HK-2 (cell line): ENCODE results near the gene DAB2IP.
A peak's percentile ranks its signal among the peaks of the same experiment; 100 is the strongest.

Experiments used
- DNase-seq: peaks from one replicate; pipeline ENCODE4 v3.0.0-alpha.2; 2018; ENCODE audit not compliant: unreplicated experiment

Gene DAB2IP

DNA sequence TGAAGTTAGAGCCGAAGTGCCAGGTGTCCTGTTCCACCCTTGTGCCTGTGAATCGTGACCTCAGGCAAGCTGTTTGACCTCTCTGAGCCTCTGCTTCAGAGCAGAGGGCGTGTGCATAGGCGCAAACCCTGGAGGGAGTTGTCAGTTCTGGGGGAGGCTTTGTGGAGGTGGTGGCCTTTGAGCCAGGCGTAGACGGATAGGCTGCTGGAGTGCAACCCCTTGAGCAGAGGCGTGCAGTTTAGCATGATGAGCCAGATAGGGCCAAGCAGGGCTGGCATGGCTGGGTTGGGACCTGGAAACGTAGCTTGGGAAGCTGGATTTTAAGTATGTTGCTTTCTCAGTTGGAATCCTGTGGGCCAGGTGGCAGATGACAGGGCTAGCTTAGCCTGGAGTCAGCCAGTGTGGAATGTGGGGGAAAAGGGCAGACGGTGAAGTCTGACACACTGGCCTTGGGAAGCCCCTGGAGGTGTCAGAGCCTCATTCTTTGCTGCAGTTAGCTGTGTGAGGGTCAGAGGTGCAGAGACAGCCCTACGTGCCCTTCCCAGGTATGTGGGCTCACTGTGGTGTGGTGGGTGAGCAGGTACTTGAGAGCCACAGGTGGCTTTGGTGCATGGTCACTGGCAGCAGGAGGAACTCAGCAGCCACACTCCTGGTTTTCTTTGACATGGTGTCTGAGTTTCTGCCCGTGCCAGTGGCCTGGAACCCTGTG, 93.4 kb downstream of the DAB2IP start:
- peak; percentile 51 for DNase-seq

GRCh38 chr9:121745396-121745695, 93.9 kb downstream of the DAB2IP start:
- DNase-seq: no peak

- DNase-seq: no peak
These were observed 95.0 kb downstream of the DAB2IP start for GRCh38 chr9:121746411-121746810.

- DNase-seq: no peak
These were observed 95.4 kb downstream of the DAB2IP start for GRCh38 chr9:121746866-121747265.

DNA sequence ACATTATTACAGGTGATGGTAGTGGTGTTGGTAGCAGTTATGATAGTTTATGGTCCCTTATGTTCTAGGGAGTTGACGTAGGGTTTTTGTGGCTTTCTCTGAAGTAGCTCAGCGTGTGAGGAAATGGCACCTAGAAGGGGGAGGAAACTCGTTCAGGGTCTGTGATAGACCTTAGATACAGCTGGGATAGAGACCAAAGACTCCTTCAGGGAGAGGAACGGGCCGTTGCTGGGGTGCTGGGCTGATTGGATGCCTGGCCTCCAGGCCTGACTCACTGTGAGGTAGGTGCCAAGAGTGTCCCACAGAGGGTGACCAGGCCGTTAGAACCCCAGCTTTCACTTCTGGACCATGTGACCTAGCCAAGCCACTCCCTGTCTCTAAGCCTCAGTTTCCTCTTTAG, 96.6 kb downstream of the DAB2IP start:
- DNase-seq: no peak

DNA sequence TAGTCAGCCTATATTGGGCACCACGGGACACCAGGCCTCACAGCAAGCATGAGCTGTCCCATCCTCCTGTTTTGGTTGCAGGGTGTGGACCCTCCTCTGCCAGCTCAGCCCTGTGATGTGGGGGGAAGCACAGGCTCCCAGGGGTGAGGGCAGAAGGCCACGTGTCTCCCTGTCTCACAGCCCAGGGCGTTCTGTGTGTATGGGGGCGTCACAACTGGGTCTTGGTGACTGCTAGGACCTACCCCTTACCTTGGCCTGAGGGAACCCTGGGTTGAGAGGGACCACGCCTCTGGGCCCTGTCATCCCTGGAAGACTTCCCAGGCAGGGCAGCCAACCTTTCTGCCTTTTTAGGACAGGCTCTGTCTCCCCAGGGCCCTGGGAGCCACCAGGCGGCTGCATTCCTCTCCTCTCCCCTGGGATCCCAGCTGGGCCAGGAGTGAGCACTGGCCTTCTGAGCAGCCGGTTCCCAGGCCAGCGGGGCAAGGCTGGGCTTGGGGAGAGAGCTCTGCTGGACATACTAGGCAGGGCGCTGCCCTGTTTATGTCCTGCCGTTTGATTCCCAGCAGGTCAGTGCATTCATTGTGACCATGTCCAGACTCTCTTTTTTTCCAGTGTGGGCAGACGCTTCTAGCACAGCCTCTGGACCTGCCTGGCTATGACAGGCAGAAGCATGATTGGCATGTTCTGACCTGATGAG, 97.4 kb downstream of the DAB2IP start:
- DNase-seq: no peak

DNA sequence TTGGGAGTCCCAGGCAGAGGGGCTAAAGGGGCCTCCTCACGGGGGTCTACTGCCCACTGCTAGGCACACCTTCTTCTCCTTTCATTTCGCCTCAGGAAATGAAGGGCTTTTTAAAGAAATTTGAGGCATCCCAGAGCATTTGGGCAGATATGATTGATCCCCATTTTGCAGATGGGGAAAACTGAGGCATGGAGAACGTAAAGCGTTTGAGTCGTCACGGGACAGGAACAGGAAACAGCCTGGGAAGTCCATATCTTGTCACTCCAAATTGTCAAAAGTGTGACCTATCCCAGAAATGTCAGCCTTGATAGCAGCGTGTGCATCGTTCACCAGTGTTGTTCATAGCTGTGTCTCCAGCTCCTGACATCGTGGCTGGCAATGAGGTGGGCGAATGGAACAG, 98.2 kb downstream of the DAB2IP start:
- no peak for DNase-seq

DNA sequence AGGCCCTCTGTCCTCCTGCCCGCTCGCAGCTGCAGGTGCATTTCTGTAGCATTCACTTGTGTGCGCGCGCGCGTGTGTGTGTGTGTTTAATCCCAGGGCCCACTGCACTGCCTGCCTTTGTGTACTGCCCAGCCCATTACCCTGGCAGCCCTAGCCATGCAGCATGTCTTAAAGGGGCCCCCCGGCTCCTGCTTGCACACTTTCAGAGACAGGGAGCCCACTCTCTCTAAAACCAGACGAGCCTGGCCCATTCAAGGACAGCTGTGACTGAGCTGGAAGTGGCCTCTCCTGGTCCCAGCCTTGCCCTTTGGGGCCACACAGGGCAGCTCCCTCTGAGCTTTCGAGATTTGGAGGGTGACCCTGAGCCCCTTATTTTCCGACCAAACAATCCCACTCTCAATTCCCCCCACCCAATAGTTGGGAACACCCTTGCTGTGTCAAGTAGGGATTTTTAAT, 98.9 kb downstream of the DAB2IP start:
- no peak for DNase-seq

- no peak for DNase-seq
These were observed 99.5 kb downstream of the DAB2IP start for GRCh38 chr9:121750715-121751623.

GRCh38 chr9:121751686-121752445, 100.4 kb downstream of the DAB2IP start:
- DNase-seq: no peak

GRCh38 chr9:121752929-121753328, 101.5 kb downstream of the DAB2IP start:
- DNase-seq: no peak

DNA sequence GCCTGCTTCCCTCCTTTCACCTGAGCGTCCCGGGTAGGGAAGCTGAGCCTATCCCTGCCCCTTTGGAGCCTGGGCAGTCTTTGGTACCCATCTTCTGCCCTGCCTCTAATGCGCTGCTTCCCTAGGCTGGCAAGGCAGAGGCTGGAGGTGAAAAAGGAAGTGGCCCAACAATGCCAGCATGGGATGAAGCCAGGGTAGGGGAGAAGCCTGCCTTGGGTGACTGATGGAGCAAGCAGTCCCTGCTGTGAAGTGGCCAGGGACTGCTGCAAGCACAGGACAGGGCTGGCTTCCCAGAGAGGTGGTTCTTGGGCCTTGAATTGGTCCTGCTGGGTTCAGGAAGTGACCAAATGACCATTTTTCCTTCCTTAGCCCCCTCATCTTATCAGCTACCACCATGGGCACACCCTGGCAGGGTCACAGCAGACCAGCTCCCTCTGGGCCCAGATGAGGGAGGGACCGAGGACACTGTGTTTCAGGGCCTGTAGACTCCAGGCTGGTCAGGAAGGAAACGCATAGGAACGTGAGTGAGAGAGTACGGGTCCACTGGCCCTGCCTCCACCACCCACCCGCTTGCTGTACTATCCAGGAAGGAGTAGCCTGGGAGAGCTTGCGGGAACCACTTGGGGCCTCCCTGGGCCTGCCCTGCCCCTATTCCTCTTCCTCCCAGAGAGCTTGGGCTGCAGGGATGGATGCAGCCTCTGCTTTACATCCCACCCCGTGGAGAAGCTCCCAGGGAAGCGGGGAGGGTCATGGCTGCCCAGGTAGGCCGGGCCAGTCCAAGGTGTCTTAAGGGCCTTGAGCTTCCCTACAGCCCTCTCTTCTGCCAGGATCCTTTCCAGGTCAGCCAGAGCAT, 102.6 kb downstream of the DAB2IP start:
- no peak for DNase-seq

GRCh38 chr9:121754655-121755436, 103.4 kb downstream of the DAB2IP start:
- DNase-seq: no peak

GRCh38 chr9:121755581-121755980, 104.1 kb downstream of the DAB2IP start:
- no peak for DNase-seq

GRCh38 chr9:121756474-121757280, 105.2 kb downstream of the DAB2IP start:
- DNase-seq: no peak

DNA sequence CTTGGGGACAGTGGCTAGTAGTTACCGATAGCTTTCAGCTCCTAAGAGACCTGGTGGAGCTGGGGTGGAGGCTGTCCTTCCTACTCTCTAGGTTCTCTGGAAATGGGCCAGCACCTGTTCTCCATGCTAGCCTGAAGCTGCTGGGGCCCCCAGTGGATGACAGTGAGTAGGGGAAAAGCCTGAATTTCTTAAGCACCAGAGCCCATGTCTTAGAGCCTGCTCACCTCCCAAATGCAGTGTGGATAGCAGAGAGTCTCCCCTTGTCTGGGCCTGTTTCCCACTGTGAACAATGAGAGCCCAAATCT, 105.8 kb downstream of the DAB2IP start:
- DNase-seq: no peak

DNA sequence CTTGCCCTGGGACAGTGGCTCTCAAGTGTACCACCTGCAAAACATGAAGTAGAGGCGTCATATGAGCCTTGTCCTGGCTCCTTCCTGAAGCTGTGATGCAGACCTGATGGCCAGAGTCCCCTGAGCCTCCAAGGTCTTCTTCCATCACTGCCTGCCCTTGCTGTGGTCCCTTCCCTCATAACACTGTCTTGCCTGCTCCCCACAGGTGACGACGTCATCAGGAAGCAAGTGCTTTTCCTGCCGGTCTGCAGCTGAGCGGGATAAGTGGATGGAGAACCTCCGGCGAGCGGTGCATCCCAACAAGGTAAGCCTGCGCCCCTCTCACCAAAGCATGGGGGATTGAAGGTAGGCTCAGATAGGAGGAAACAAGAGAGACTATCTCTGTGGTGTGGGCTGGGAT, 107.3 kb downstream of the DAB2IP start:
- no peak for DNase-seq

DNA sequence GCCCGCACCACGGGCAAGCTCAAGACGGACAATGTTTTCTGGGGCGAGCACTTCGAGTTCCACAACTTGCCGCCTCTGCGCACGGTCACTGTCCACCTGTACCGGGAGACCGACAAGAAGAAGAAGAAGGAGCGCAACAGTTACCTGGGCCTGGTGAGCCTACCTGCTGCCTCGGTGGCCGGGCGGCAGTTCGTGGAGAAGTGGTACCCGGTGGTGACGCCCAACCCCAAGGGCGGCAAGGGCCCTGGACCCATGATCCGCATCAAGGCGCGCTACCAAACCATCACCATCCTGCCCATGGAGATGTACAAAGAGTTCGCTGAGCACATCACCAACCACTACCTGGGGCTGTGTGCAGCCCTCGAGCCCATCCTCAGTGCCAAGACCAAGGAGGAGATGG, 108.6 kb downstream of the DAB2IP start:
- no peak for DNase-seq

DNA sequence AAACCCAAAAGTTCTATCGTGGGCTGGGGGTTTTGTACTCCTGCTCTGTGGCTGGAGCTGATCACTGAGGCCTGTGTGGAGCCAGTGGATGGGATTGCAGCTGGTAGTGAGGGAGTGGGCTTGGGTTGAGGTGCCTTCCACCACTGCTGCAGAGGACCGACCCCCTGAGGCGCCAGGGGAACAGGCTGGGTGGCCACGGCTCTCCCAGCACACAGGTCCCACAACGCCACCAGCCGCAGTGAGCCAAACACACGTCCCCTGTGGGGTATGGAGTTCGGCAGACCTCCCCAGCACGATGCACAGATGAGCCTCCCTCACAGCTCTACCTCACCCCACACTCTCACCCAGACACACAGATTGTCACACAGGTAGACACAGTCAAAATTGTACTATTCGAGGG, 109.1 kb downstream of the DAB2IP start:
- no peak for DNase-seq

- DNase-seq: no peak
These were observed 111.7 kb downstream of the DAB2IP start for GRCh38 chr9:121763131-121763530.
